GM12878 (cell line): Measurements from ENCODE around the gene KLF15. TPM values are rescaled to one million over a fixed set of nuclear protein-coding genes. Genes with fewer than 3 reads are reported as not detected.

ENCODE experiments used
- ATAC-seq: fragments of 200-7000 bp; cut with Tn5 transposase; 3 replicates; pipeline ENCODE4 v1.9.1; 2020; ENCODE audit warnings: mild to moderate bottlenecking, moderate library complexity
- BruUV-seq: library from RNA; stranded (reverse); fragments of 400-500 nt; replicated peaks from 2 replicates; lab custom pipeline; 2021; lab: Mats Ljungman, UMichigan
- CTCF ChIA-PET: fragments of 300-600 bp; sonication (Branson Sonifier 250); formaldehyde crosslinking; extraction: SDS; loops from one replicate; lab custom pipeline; 2021; ENCODE audit warnings: inconsistent platforms; lab: Yijun Ruan, JAX
- POLR2A ChIA-PET: fragments of 350-600 bp; formaldehyde crosslinking; extraction: SDS; loops from one replicate; lab custom pipeline; 2021; ENCODE audit warnings: inconsistent platforms; lab: Charles Lee
- RAD21 ChIA-PET: fragments of 300-600 bp; sonication (Branson Sonifier 250); formaldehyde crosslinking; loops from one replicate; lab custom pipeline; 2023; ENCODE audit warnings: antibody characterized with exemption; ENCODE audit not compliant: unreplicated experiment; lab: Charles Lee
- SMC1A ChIA-PET: fragments of 300-600 bp; sonication (Branson Sonifier 250); formaldehyde crosslinking; loops from one replicate; lab custom pipeline; 2023; ENCODE audit not compliant: unreplicated experiment, uncharacterized antibody; lab: Charles Lee
- DNase-seq: peaks from one replicate; pipeline ENCODE4 v3.0.0-alpha.2; 2011; ENCODE audit warnings: low read depth, low spot score
- FAIRE-seq: peaks from 3 replicates; lab custom pipeline; 2011; peaks lifted over from hg19 to GRCh38; lab: Jason Lieb, UNC
- H2AFZ ChIP-seq: 2 replicates; pipeline ENCODE4 v1.6.0; 2011; ENCODE audit warnings: low read depth, low read length, control low read depth; ENCODE audit not compliant: control insufficient read depth
- H3K27ac ChIP-seq: 2 replicates; pipeline ENCODE4 v1.5.1; 2011; ENCODE audit warnings: control low read depth; ENCODE audit not compliant: control insufficient read depth, insufficient read depth
- H3K27me3 ChIP-seq, 2 experiments: replicated peaks in 1 of 2; 2 replicates each; pipeline versions ENCODE4 v1.6.0 to v1.6.1; 2011; ENCODE audit warnings: low read length in 1 of 2; ENCODE audit not compliant: control insufficient read depth in 2 of 2, insufficient read depth in 2 of 2
- H3K36me3 ChIP-seq, 2 experiments: 2 replicates each; pipeline ENCODE4 v1.5.1; 2011; ENCODE audit warnings: low read length in 1 of 2; ENCODE audit not compliant: control insufficient read depth in 2 of 2, insufficient read depth in 2 of 2
- H3K4me1 ChIP-seq: 2 replicates; pipeline ENCODE4 v1.6.1; 2011; ENCODE audit warnings: mild to moderate bottlenecking, low read length, moderate library complexity, mixed read lengths; ENCODE audit not compliant: control insufficient read depth, insufficient read depth
- H3K4me2 ChIP-seq: 2 replicates; pipeline ENCODE4 v1.6.0; 2011; ENCODE audit warnings: control low read depth; ENCODE audit not compliant: control insufficient read depth, insufficient read depth
- H3K4me3 ChIP-seq: fragments of 200-600 bp; sonication (generic); 2 replicates; pipeline ENCODE4 v1.5.1; 2016
- H3K79me2 ChIP-seq: 2 replicates; pipeline ENCODE4 v1.6.0; 2011; ENCODE audit warnings: low read length; ENCODE audit not compliant: control insufficient read depth, insufficient read depth
- H3K9ac ChIP-seq: 2 replicates; pipeline ENCODE4 v1.8.0; 2011; ENCODE audit warnings: low read length, control low read depth, mixed read lengths; ENCODE audit not compliant: control insufficient read depth, insufficient read depth
- H3K9me3 ChIP-seq: replicated peaks from 3 replicates; pipeline ENCODE4 v1.5.1; 2011; ENCODE audit warnings: mild to moderate bottlenecking, low read length; ENCODE audit not compliant: control insufficient read depth, insufficient read depth
- H4K20me1 ChIP-seq: 2 replicates; pipeline ENCODE4 v1.6.0; 2011; ENCODE audit not compliant: control insufficient read depth, insufficient read depth
- BCL11A ChIP-seq: IDR thresholded peaks from 2 replicates; pipeline ENCODE4 v1.6.1; 2011; ENCODE audit warnings: low read depth, low read length
- BRCA1 ChIP-seq: IDR thresholded peaks from 2 replicates; pipeline ENCODE4 v1.6.1; 2011; ENCODE audit warnings: low read depth, low read length, improper control_type of control experiment
- CHD1 ChIP-seq: IDR thresholded peaks from 2 replicates; pipeline ENCODE4 v1.6.1; 2012; ENCODE audit warnings: low read depth, low read length, improper control_type of control experiment
- CHD4 ChIP-seq: fragments of 200-600 bp; sonication (generic); IDR thresholded peaks from 2 replicates; pipeline ENCODE4 v1.6.1; 2016; ENCODE audit warnings: mild to moderate bottlenecking
- HDAC2 ChIP-seq: fragments of 200-600 bp; sonication (generic); IDR thresholded peaks from 2 replicates; pipeline ENCODE4 v1.6.1; 2017
- IKZF2 ChIP-seq, 2 experiments: fragments of 450-650 bp; IDR thresholded peaks; 2 replicates each; pipeline ENCODE4 v1.6.1; 2017; ENCODE audit warnings: mild to moderate bottlenecking in 2 of 2, moderate library complexity in 2 of 2
- NFIC ChIP-seq: IDR thresholded peaks from 2 replicates; pipeline ENCODE4 v1.6.1; 2012; ENCODE audit warnings: low read depth, mild to moderate bottlenecking, inconsistent platforms, low read length, moderate library complexity
- POLR2AphosphoS5 ChIP-seq: IDR thresholded peaks from 2 replicates; pipeline ENCODE4 v1.6.1; 2011; ENCODE audit warnings: mild to moderate bottlenecking, low read length, inconsistent platforms
- RAD51 ChIP-seq: fragments of 450-650 bp; IDR thresholded peaks from 2 replicates; pipeline ENCODE4 v1.6.1; 2016; ENCODE audit warnings: moderate library complexity, mild to moderate bottlenecking, inconsistent platforms
- TCF7 ChIP-seq: IDR thresholded peaks from 2 replicates; pipeline ENCODE4 v1.6.1; 2014; ENCODE audit warnings: antibody characterized with exemption, borderline replicate concordance
- ZNF207 ChIP-seq: fragments of 450-650 bp; IDR thresholded peaks from 2 replicates; pipeline ENCODE4 v1.6.1; 2014; ENCODE audit warnings: antibody characterized with exemption, mild to moderate bottlenecking, borderline replicate concordance
- ZNF217 ChIP-seq: fragments of 450-650 bp; IDR thresholded peaks from 2 replicates; pipeline ENCODE4 v1.6.1; 2017; ENCODE audit warnings: antibody characterized with exemption, mild to moderate bottlenecking
- ZNF622 ChIP-seq: fragments of 450-650 bp; IDR thresholded peaks from 2 replicates; pipeline ENCODE4 v1.6.1; 2017; ENCODE audit warnings: mild to moderate bottlenecking, inconsistent platforms
- WGBS: methylation state at CpG from one replicate; pipeline ENCODE4 v1.1.6; 2016; ENCODE audit warnings: low lambda C conversion rate; ENCODE audit not compliant: insufficient replicate concordance, insufficient coverage; ENCODE audit errors: missing lambda C conversion rate; 5-methylcytosine and 5-hydroxymethylcytosine counted together
- in situ Hi-C: fragments of 300-500 bp; cut with MboI; formaldehyde crosslinking; loops from 9 replicates; pipeline ENCODE4 v1.14.3; 2018; ENCODE audit warnings: mixed read lengths
- intact Hi-C: fragments of 100-400 bp; cut with micrococcal nuclease; formaldehyde crosslinking; loops from one replicate; pipeline ENCODE4 v1.14.2; 2022; ENCODE audit not compliant: unreplicated experiment
- polyA plus RNA-seq, 11 experiments: library from polyadenylated mRNA; depleted of rRNA in 4 of 11; unstranded in 6 of 11; stranded (reverse) in 5 of 11; fragments of >200 nt; fragmentation: Nextera tagmentation in 4 of 11; fragmentation: Illumina TruSeq in 1 of 11; extraction: Ambion mirVana in 4 of 11; extraction: Trizol in 1 of 11; gene quantifications; 1 replicate in 1 of 11; 2 replicates in 10 of 11; pipeline versions ENCODE4 v1.2.1 to v1.2.3, GENCODE V29; 2011 to 2016; ENCODE audit warnings: inconsistent platforms in 2 of 11, missing spikeins in 2 of 11, low read depth in 1 of 11
- total RNA-seq, 4 experiments: library from RNA; depleted of rRNA in 3 of 4; stranded (reverse); fragments of >200 nt in 3 of 4; fragmentation: Illumina TruSeq in 1 of 4; extraction: Trizol in 1 of 4; gene quantifications; 2 replicates each; pipeline versions ENCODE4 v1.2.1 to v1.2.3, GENCODE V29; 2013 to 2021
- TF ChIP-seq, protein P1 (sequence below): fragments of 450-650 bp; IDR thresholded peaks from 2 replicates; pipeline ENCODE4 v1.6.1; 2016; ENCODE audit warnings: mild to moderate bottlenecking
- TF ChIP-seq, protein P2 (sequence below): fragments of 450-650 bp; IDR thresholded peaks from 2 replicates; pipeline ENCODE4 v1.6.1; 2017; ENCODE audit warnings: borderline replicate concordance
- TF ChIP-seq, protein P3 (sequence below): IDR thresholded peaks from 2 replicates; pipeline ENCODE4 v1.6.1; 2011; ENCODE audit warnings: low read depth, mild to moderate bottlenecking, low read length, moderate library complexity, borderline replicate concordance; ENCODE audit errors: extremely low read depth

The KLF15 gene
- total and polyA plus RNA-seq, 10 of the 15 experiments (the other 5 are each of a cell fraction or from before 2014, with no cell fraction given): 0.15 TPM; not detected in 9

DNA sequence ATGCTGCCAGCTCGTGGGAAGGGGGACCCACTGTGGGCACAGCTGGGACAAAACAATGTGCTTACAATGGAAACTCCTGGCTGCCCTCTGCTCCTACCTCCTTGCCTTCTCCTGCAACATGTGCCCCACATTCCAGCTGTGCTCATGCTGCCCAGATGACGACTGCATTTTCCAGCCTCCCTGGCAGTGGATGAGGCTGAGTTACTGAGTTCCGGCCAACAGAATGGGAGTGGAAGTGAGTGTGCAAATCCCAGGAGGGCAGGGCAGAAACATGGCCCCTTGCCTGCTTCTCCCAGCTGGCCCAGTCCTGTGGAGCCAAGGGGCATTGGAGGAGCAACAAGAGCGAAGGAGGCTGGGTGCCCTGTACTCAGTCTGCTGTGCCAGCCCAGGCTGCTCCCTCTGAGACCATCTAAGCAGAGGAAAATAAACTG is 17.1 kb downstream of the KLF15 start:
- ATAC-seq: no peak
- POLR2A ChIA-PET: no interaction called here
- no peaks in the 10 kb centered on the region for H3K36me3 ChIP-seq
- RAD21 ChIA-PET: no interaction called here
- no peak for FAIRE-seq
- SMC1A ChIA-PET: no interaction called here
- H3K79me2 ChIP-seq: no peaks in the 10 kb centered on the region
- no peaks in the 10 kb centered on the region for H3K4me1 ChIP-seq
- H3K27ac ChIP-seq: no peak overlapping the region
- no peak overlapping the region for H3K4me3 ChIP-seq
- intact Hi-C loops: no loop called here
- no TSS peak for BruUV-seq
- WGBS: 26% methylated on average over 4 of the region's 4 CpGs
- CTCF ChIA-PET: no interaction called here
- no peak overlapping the region for H3K9ac ChIP-seq
- H3K9me3 ChIP-seq: no peaks in the 10 kb centered on the region
- no peaks in the 10 kb centered on the region for H4K20me1 ChIP-seq
- TF ChIP-seq, protein P1, sequence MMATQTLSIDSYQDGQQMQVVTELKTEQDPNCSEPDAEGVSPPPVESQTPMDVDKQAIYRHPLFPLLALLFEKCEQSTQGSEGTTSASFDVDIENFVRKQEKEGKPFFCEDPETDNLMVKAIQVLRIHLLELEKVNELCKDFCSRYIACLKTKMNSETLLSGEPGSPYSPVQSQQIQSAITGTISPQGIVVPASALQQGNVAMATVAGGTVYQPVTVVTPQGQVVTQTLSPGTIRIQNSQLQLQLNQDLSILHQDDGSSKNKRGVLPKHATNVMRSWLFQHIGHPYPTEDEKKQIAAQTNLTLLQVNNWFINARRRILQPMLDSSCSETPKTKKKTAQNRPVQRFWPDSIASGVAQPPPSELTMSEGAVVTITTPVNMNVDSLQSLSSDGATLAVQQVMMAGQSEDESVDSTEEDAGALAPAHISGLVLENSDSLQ: no peak
- TF ChIP-seq RAD51: no peak
- TF ChIP-seq, protein P2, sequence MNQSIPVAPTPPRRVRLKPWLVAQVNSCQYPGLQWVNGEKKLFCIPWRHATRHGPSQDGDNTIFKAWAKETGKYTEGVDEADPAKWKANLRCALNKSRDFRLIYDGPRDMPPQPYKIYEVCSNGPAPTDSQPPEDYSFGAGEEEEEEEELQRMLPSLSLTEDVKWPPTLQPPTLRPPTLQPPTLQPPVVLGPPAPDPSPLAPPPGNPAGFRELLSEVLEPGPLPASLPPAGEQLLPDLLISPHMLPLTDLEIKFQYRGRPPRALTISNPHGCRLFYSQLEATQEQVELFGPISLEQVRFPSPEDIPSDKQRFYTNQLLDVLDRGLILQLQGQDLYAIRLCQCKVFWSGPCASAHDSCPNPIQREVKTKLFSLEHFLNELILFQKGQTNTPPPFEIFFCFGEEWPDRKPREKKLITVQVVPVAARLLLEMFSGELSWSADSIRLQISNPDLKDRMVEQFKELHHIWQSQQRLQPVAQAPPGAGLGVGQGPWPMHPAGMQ: no peak
- TF ChIP-seq, all 136 proteins: peak for 0
- no peak for DNase-seq
- no peak overlapping the region for H3K4me2 ChIP-seq
- no peak overlapping the region for H2AFZ ChIP-seq
- H3K27me3 ChIP-seq: no peaks in the 10 kb centered on the region; a peak in 1 of 4 replicates
- in situ Hi-C loops: no loop called here

DNA sequence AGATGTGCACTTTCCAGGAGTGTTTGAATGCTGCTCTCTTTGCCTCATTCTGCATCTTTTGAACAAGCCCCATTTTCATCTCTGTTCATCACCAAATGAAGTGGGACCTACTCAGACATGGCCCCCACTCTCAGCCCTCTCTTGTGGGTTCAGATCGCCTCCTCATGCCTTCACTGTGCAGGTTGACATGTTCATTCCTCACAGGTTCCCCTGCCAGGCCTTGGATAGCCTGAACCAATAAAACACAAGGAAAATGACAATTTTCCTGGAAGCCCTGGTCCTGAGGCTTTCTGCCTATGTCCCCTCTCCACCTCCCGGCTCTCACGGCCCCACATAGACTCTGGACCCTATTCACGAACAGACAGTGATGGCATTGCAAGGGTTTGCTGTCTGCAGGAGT is 17.7 kb downstream of the KLF15 start:
- intact Hi-C loops: no loop called here
- ChIA-PET RAD21 (no interaction called here), CTCF (no interaction called here), SMC1A (no interaction called here), POLR2A (no interaction called here)
- H3K4me3 ChIP-seq: no peak overlapping the region
- no peaks in the 10 kb centered on the region for H3K4me1 ChIP-seq
- no peaks in the 10 kb centered on the region for H3K36me3 ChIP-seq
- H3K79me2 ChIP-seq: no peaks in the 10 kb centered on the region
- no peak overlapping the region for H2AFZ ChIP-seq
- no TSS peak for BruUV-seq
- H3K27me3 ChIP-seq: no peaks in the 10 kb centered on the region; a peak in 1 of 4 replicates
- H3K9ac ChIP-seq: no peak overlapping the region
- no peak for ATAC-seq
- WGBS: 27% methylated on average over 4 of the region's 4 CpGs
- no peaks in the 10 kb centered on the region for H3K9me3 ChIP-seq
- FAIRE-seq: no peak
- no peak overlapping the region for H3K4me2 ChIP-seq
- H4K20me1 ChIP-seq: no peaks in the 10 kb centered on the region
- in situ Hi-C loops: no loop called here
- no peak for DNase-seq
- H3K27ac ChIP-seq: no peak overlapping the region
- no peak for TF ChIP-seq NFIC
- TF ChIP-seq BRCA1: no peak
- TF ChIP-seq ZNF207: no peak
- no peak for TF ChIP-seq HDAC2
- no peak for TF ChIP-seq BCL11A
- no peak for TF ChIP-seq POLR2AphosphoS5
- TF ChIP-seq CHD4: no peak
- TF ChIP-seq, protein P3, sequence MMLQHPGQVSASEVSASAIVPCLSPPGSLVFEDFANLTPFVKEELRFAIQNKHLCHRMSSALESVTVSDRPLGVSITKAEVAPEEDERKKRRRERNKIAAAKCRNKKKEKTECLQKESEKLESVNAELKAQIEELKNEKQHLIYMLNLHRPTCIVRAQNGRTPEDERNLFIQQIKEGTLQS: no peak
- no peak for TF ChIP-seq ZNF622
- TF ChIP-seq IKZF2 (IDR thresholded peaks at IDR 0.05): no peak
- TF ChIP-seq ZNF217: no peak
- no peak for TF ChIP-seq TCF7
- no peak for TF ChIP-seq CHD1
